HG03103 (cell line): ENCODE data around the gene ATP8B2.
"Not testable (repeated sequence)": the region's sequence is repeated elsewhere in the genome, so short reads cannot be mapped to it uniquely, and the experiment has no call there.

Experiments
- ATAC-seq: cut with Tn5 transposase; IDR thresholded peaks from one replicate; pipeline ENCODE4 v1.9.1; 2021; ENCODE audit warnings: low read depth; ENCODE audit not compliant: unreplicated experiment

ATP8B2 gene

GRCh38 chr1:154321609-154321934 is 3.8 kb upstream of the ATP8B2 start:
- ATAC-seq: not testable (repeated sequence)

DNA sequence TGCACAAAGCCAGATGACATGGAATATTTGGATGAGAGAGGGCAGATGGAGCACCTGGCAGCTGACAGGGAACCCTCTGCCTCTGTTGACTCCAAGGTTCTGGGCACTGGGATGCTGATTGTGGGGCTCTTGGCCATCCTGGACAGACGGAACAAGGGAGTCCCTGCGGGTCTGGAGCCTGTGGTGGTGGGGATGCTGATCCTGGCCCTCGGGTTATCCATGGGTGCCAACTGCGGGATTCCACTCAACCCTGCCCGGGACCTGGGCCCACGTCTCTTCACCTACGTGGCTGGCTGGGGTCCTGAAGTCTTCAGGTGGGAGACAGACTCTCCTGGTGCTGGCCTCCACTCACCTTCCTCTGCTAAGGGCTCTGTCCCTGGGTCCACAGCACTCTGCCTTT is 1.8 kb upstream of the ATP8B2 start:
- ATAC-seq: no peak

- no peak for ATAC-seq
These were observed 1.1 kb upstream of the ATP8B2 start for GRCh38 chr1:154324241-154324640.

DNA sequence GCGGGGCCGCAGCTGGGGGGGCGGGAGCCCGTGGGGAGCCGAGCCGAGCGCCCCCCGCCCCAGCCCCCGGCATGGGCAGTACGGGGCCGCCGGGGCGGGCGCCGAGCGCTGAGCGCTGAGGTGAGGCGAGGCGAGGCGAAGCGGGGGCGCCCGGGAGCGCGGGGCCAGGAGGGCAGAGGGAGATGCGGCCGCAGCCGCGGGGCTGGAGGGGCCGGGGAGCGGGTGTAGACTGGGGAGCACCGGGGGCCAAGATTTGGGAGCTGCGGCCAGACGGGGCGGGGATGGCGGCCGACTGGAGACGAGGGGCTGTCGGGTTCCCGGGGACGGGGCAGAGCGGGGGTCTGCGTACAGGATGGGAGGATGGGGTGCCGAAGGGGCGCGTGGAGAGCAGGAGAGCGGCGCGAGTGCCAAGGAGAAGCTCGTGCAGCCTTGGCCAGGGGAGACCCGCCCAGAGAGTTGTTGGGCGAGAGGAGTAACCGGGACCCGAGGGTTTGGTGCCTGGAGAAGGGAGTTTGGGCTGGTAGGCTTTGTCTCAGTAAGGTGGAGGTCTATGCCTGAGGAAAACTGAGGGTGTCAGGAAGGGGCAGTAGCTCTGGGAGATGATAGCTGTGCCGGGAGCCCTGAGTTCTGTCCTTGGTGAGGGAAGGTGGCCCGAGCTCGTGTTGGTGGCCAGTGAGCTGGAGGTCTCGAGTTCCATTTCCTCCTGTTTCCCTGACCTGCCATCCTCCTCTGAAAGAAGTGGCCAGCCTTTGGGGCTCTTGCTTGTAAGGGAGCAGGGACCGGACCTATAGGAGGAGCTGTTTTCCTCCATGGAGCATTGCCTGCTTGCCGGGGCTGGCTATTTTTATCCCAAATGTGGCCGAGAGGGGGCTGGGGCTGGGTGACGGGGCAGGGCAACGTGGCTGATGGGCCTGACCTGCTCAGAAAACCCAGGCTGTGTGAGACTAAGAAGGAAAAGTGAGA is 539 bp downstream of the ATP8B2 start:
- ATAC-seq: no peak

- ATAC-seq: no peak
These were observed 1.5 kb downstream of the ATP8B2 start for GRCh38 chr1:154326546-154327465.

- no peak for ATAC-seq
These were observed 2.4 kb downstream of the ATP8B2 start for GRCh38 chr1:154327466-154328317.

DNA sequence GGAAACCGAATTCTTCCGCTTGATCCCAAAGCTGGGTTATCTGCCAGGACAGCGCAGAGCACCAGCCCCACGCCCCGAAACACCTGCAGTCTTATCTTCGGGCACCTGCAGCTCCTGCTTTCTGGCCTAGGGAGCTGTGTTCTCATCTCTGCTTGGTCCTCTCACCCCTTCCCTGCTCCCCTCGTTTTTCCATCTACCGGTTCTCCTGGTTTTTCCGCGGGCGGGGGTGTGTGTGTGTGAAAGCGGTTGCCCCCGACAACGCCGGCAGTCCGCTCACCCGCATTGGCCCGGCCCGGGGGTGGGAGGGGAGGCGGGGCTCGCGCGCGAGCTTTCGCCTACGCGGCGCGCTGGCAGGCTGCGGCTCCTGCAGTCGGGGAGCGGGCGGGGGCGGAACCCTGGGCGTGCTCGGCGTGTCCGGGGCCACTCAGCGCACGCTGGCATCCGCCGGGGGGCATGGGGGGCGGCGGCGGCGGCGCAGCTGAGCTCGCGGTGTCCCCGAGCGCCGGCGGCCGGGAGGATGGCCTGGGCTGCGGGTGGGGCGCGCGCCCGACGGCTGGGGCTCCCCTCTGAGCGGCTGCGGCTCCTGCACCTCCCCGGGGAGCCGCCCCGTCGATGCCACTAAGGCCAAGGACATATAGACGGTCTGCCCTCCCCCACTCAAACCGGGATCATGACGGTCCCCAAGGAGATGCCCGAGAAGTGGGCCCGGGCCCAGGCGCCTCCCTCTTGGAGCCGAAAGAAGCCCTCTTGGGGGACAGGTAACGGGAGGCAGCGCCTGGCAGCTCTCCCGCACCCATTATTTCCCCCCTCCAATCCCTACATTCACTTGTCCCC is 3.2 kb downstream of the ATP8B2 start:
- ATAC-seq: no peak

DNA sequence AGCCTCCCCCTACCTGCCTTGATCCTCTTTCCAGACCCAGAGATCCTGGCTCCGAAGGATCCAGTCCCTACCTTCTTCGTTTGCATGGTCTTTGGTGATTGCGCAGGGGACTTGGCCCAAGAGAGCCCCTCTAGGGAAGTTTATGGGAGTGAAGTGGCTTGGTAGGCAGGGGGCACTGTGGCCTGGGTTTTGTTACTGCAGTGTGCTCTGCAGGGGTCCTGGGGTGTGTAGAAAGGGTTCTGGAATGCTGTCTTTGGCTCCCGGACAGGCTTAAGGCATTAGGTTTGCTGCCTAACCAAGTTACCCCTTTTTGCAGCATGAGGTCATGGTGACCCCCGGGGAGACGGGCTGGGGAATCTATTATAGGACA is 3.8 kb downstream of the ATP8B2 start:
- no peak for ATAC-seq

DNA sequence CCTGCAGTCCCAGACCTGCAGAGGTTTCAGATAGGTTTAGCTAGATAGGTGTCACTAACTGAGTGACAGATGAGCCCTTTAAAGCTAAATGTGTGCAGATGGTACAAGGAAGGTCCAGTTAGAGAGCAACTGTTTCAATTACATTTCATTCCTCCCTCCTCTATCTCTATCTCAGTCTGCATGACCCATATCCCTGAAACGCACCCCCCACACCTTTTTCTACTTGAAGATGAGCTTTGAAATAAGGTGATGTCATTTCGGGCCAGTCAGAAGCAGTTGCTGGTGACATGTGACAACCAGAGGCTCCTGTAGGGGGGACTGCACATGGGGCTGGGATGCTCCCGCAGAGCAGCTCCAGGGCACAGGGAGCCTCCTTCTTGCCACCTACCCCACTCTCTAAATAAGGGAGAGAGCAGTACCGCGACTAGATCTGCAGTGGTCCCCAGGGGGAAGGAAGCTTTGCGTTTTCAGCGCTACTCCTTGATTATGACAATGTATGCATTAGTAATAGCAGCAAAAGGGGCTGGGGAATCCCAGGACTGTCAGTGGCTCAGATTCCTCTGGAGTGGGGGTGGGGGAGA is 4.3 kb downstream of the ATP8B2 start:
- ATAC-seq: no peak

GRCh38 chr1:154330669-154331068 is 5.3 kb downstream of the ATP8B2 start:
- no peak for ATAC-seq

DNA sequence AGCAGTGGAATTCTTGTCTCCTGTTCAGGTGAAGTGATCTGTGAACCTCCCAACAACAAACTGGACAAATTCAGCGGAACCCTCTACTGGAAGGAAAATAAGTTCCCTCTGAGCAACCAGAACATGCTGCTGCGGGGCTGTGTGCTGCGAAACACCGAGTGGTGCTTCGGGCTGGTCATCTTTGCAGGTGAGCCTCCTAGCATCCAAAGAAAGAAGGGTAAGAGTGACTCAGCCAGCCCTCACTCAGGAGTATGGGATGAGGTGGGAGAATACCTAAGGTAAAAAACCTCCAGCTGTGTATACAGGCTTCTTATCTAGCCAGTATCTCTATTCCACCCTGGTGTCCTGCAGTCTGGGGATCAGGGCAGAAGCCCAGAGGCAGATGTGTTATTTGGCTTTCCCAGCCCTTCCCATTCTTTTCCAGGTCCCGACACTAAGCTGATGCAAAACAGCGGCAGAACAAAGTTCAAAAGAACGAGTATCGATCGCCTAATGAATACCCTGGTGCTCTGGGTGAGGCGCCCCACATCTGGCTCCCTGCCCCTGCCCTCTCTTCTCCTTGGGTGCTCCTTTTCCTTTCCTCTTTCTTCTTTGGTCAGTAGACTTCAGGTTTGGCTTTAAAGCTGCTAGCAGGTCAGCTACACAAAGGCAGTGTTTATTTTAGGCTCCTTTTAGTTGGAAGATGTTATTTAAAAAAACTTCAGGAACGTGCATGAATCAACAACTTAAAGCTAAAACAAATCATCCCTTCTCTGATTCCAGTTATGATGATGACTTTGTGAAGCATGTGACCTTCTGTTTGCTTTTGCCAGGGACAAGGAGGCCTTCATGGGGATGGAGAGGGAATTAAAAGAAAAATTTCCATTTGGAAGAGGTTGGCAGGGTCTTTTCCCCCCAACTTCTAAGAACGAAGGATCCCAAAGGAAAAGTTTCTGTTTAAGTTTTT is 9.0 kb downstream of the ATP8B2 start:
- ATAC-seq: no peak

- no peak for ATAC-seq
These were observed 9.8 kb downstream of the ATP8B2 start for GRCh38 chr1:154335025-154335714.

- ATAC-seq: no peak
These were observed 12.0 kb downstream of the ATP8B2 start for GRCh38 chr1:154337253-154337894.

DNA sequence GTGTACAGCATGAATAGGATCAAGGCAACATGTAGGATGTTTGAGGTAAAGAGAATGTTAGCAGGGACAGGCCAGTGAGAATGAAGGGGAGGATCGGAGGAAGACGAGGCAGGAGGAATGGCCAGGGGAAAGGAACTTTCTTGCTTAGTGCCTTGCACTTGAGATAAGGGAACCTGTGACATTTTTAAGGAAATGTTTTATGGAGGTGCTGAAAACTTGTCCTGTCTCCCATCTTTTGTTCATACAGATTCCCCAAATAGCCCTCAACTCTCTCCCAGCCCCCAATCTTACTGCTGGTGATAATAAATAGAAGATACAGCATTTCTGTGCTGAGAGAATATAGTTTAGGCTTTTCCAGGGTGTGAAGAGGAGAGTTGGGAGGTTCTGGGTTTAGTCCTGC is 13.6 kb downstream of the ATP8B2 start:
- ATAC-seq: no peak

DNA sequence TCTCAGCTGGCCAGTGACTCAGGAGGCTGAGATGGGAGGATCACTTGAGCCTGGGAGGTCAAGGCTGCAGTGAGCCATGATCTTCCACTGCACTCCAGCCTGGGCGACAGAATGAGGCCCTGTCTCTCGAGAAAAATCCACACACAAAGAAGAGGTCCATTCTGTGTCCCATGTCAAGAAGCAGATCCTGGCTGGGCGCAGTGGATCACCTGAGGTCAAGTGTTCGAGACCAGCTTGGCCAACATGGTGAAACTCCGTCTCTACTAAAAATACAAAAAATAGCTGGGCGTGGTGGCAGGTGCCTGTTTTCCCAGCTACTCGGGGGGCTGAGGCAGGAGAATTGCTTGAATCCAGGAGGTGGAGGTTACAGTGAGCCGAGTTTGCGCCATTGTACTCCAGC is 16.0 kb downstream of the ATP8B2 start:
- ATAC-seq: not testable (repeated sequence)

- no peak for ATAC-seq
These were observed 16.8 kb downstream of the ATP8B2 start for GRCh38 chr1:154342132-154342531.

DNA sequence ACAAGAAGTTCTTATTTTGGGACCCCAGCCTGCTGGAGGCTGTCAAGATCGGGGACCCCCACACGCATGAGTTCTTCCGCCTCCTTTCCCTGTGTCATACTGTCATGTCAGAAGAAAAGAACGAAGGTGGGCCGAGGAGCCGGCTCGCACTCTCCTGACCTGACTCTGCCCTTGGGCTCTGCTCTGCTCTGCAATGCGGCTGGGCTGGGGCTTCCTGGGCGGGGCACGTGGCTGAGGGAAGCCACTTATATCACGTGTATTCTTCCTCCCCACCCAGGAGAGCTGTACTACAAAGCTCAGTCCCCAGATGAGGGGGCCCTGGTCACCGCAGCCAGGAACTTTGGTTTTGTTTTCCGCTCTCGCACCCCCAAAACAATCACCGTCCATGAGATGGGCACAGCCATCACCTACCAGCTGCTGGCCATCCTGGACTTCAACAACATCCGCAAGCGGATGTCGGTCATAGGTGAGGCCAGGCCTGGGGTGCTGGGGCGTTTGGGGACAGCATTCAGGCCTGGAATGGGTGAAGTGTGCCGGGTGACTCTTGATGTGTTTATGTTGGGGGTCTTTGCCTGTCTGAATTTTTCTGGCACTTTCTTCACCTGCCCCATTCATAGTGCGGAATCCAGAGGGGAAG is 17.6 kb downstream of the ATP8B2 start:
- ATAC-seq: no peak
